ENCODE results near the gene GATA1. TPM values are rescaled to one million over a fixed set of nuclear protein-coding genes. Genes with fewer than 3 reads are reported as not detected.
A peak's percentile ranks its signal among the peaks of the same experiment; 100 is the strongest.

GATA1 gene
- total RNA-seq, 2 experiments from 2014 or later, result not detected

GRCh38 chrX:48798318-48798717 is 11.9 kb downstream of the GATA1 start:
- Mint-ChIP-seq H3K4me1 (peaks cover 7% of the 10 kb centered on the region), H3K36me3 (ENCODE audit: low read depth) (peaks cover 2% of the 10 kb centered on the region), H3K27ac (no peak overlapping the region), H3K9me3 (ENCODE audit: low read depth) (no peaks in the 10 kb centered on the region), H3K4me3 (no peak overlapping the region), H3K27me3 (no peaks in the 10 kb centered on the region)
- ATAC-seq (no peak), DNase-seq (no peak)
- ChIA-PET POLR2A (no interaction called here), CTCF (no interaction called here)
- intact Hi-C loops (cut with DNase I, micrococcal nuclease), result no loop called here

GRCh38 chrX:48800574-48801279 is 14.3 kb downstream of the GATA1 start:
- ChIA-PET CTCF (interaction anchor here (0.6 kb wide), 1 partner anchor 494 kb away, joined by 3 read pairs; no protein-coding TSS in a partner anchor), POLR2A (interaction anchor here (1.0 to 1.4 kb wide), 2 partner anchors 64 to 111 kb away, joined by 4 to 8 read pairs; no protein-coding TSS in a partner anchor)
- H3K27ac Mint-ChIP-seq, result peak overlapping the region; percentile 97
- H3K36me3 Mint-ChIP-seq (ENCODE audit: low read depth), result peaks cover 7% of the 10 kb centered on the region
- H3K9me3 Mint-ChIP-seq (ENCODE audit: low read depth), result no peaks in the 10 kb centered on the region
- intact Hi-C loops (cut with DNase I, micrococcal nuclease), result loop anchor here (1.0 to 10.0 kb wide), 18 partner anchors 63 to 1146 kb away; partner anchors contain the start of genes PIM2 (in 2 of the 2), SUV39H1 (in 2 of the 2), EBP (in 1 of the 2) and ELK1 (in 1 of the 2)
- no peak for ATAC-seq
- peaks cover 10% of the 10 kb centered on the region for H3K4me1 Mint-ChIP-seq
- peak; percentile 9 for DNase-seq
- no peaks in the 10 kb centered on the region for H3K27me3 Mint-ChIP-seq
- peak overlapping the region; percentile 90 for H3K4me3 Mint-ChIP-seq

GRCh38 chrX:48801280-48802088 is 15.1 kb downstream of the GATA1 start, which contains the start of gene HDAC6:
HDAC6 (plus strand) TSS chrX:48802067; CDS start chrX:48802693, 626 bp downstream.
- Mint-ChIP-seq H3K9me3 (ENCODE audit: low read depth) (no peaks in the 10 kb centered on the region), H3K36me3 (ENCODE audit: low read depth) (peaks cover 7% of the 10 kb centered on the region), H3K4me3 (peak within 1 kb of the TSS; percentile 90), H3K27ac (peak within 1 kb of the TSS; percentile 98), H3K4me1 (peaks cover 15% of the 10 kb centered on the region), H3K27me3 (no peaks in the 10 kb centered on the region)
- CTCF ChIA-PET, result interaction anchor here (0.5 kb wide), 1 partner anchor 1945 kb away, joined by 4 read pairs; no protein-coding TSS in a partner anchor
- DNase-seq (peak; percentile 96), ATAC-seq (peak; percentile 89)
- POLR2A ChIA-PET, result interaction anchor here (1.0 to 1.4 kb wide), 3 partner anchors 64 to 280 kb away, joined by 3 to 8 read pairs (median 4); partner anchors contain the start of gene EBP
- intact Hi-C loops (cut with DNase I, micrococcal nuclease), result loop anchor here (1.0 to 10.0 kb wide), 23 partner anchors 64 to 1147 kb away; partner anchors contain the start of genes PIM2 (in 2 of the 2), SUV39H1 (in 2 of the 2), EBP (in 1 of the 2) and ELK1 (in 1 of the 2)

GRCh38 chrX:48802089-48802904 is 15.9 kb downstream of the GATA1 start:
- CTCF ChIA-PET, result no interaction called here
- POLR2A ChIA-PET, result interaction anchor here (1.0 to 1.4 kb wide), 3 partner anchors 65 to 281 kb away, joined by 3 to 8 read pairs (median 4); partner anchors contain the start of gene EBP
- DNase-seq (peak; percentile 80), ATAC-seq (peak; percentile 54)
- Mint-ChIP-seq H3K27ac (peak overlapping the region; percentile 98), H3K4me1 (peaks cover 20% of the 10 kb centered on the region), H3K27me3 (no peaks in the 10 kb centered on the region), H3K9me3 (ENCODE audit: low read depth) (no peaks in the 10 kb centered on the region), H3K36me3 (ENCODE audit: low read depth) (peaks cover 7% of the 10 kb centered on the region), H3K4me3 (peak overlapping the region; percentile 90)
- intact Hi-C loops (cut with DNase I, micrococcal nuclease), result loop anchor here (1.0 to 10.0 kb wide), 11 partner anchors 109 to 1147 kb away; partner anchors contain the start of genes EBP (in 1 of the 2), ELK1 (in 1 of the 2), FTSJ1 (in 1 of the 2) and GPKOW (in 1 of the 2)

- H3K36me3 Mint-ChIP-seq (ENCODE audit: low read depth), result peaks cover 7% of the 10 kb centered on the region
- no peaks in the 10 kb centered on the region for H3K9me3 Mint-ChIP-seq (ENCODE audit: low read depth)
- peak overlapping the region; percentile 98 for H3K27ac Mint-ChIP-seq
- intact Hi-C loops (cut with DNase I, micrococcal nuclease), result loop anchor here (1.0 to 10.0 kb wide), 11 partner anchors 108 to 1148 kb away; partner anchors contain the start of genes EBP (in 1 of the 2), ELK1 (in 1 of the 2), FTSJ1 (in 1 of the 2) and GPKOW (in 1 of the 2)
- H3K4me1 Mint-ChIP-seq, result peaks cover 20% of the 10 kb centered on the region
- ChIA-PET CTCF (no interaction called here), POLR2A (no interaction called here)
- DNase-seq (no peak), ATAC-seq (no peak)
- H3K4me3 Mint-ChIP-seq, result peak overlapping the region; percentile 90
- no peaks in the 10 kb centered on the region for H3K27me3 Mint-ChIP-seq
Measured at GRCh38 chrX:48802905-48803200, 16.5 kb downstream of the GATA1 start.

GRCh38 chrX:48806081-48806480 is 19.7 kb downstream of the GATA1 start:
- ChIA-PET POLR2A (no interaction called here), CTCF (interaction anchor here (0.5 to 1.0 kb wide), 2 partner anchors 29 to 175 kb away, joined by 3 to 4 read pairs; partner anchors contain the start of gene PCSK1N)
- peak overlapping the region; percentile 37 for H3K27ac Mint-ChIP-seq
- intact Hi-C loops (cut with DNase I, micrococcal nuclease), result loop anchor here in 1 of 2 experiments (10.0 kb wide), 1 partner anchor 1151 kb away; the partner anchor contains the start of genes ELK1 and UXT
- DNase-seq (no peak), ATAC-seq (no peak)
- H3K4me3 Mint-ChIP-seq, result no peak overlapping the region
- no peaks in the 10 kb centered on the region for H3K9me3 Mint-ChIP-seq (ENCODE audit: low read depth)
- H3K36me3 Mint-ChIP-seq (ENCODE audit: low read depth), result peaks cover 10% of the 10 kb centered on the region
- H3K27me3 Mint-ChIP-seq, result no peaks in the 10 kb centered on the region
- H3K4me1 Mint-ChIP-seq, result peaks cover 15% of the 10 kb centered on the region

GRCh38 chrX:48813644-48814043 is 27.3 kb downstream of the GATA1 start:
- no peak overlapping the region for H3K4me3 Mint-ChIP-seq
- no peaks in the 10 kb centered on the region for H3K27me3 Mint-ChIP-seq
- H3K36me3 Mint-ChIP-seq (ENCODE audit: low read depth), result peaks cover 11% of the 10 kb centered on the region
- H3K9me3 Mint-ChIP-seq (ENCODE audit: low read depth), result no peaks in the 10 kb centered on the region
- ChIA-PET CTCF (no interaction called here), POLR2A (no interaction called here)
- no peak overlapping the region for H3K27ac Mint-ChIP-seq
- no peaks in the 10 kb centered on the region for H3K4me1 Mint-ChIP-seq
- intact Hi-C loops (cut with DNase I, micrococcal nuclease), result no loop called here
- DNase-seq, result no peak
- no peak for ATAC-seq

- Mint-ChIP-seq H3K36me3 (ENCODE audit: low read depth) (peaks cover 15% of the 10 kb centered on the region), H3K27me3 (no peaks in the 10 kb centered on the region), H3K4me3 (no peak overlapping the region), H3K4me1 (no peaks in the 10 kb centered on the region), H3K9me3 (ENCODE audit: low read depth) (no peaks in the 10 kb centered on the region), H3K27ac (no peak overlapping the region)
- ChIA-PET CTCF (no interaction called here), POLR2A (no interaction called here)
- intact Hi-C loops (cut with DNase I, micrococcal nuclease), result no loop called here
- ATAC-seq (no peak), DNase-seq (no peak)
Measured at GRCh38 chrX:48814722-48815121, 28.3 kb downstream of the GATA1 start.

- Mint-ChIP-seq H3K4me1 (no peaks in the 10 kb centered on the region), H3K9me3 (ENCODE audit: low read depth) (no peaks in the 10 kb centered on the region), H3K27me3 (no peaks in the 10 kb centered on the region), H3K36me3 (ENCODE audit: low read depth) (peaks cover 18% of the 10 kb centered on the region), H3K27ac (no peak overlapping the region), H3K4me3 (no peak overlapping the region)
- intact Hi-C loops (cut with DNase I, micrococcal nuclease), result no loop called here
- DNase-seq (no peak), ATAC-seq (no peak)
- ChIA-PET POLR2A (no interaction called here), CTCF (no interaction called here)
Measured at GRCh38 chrX:48815266-48815665, 28.9 kb downstream of the GATA1 start.

- CTCF ChIA-PET, result no interaction called here
Measured at GRCh38 chrX:48816014-48816810, 29.8 kb downstream of the GATA1 start.

More at GRCh38 chrX:48816014-48816810, 29.8 kb downstream of the GATA1 start:
- ATAC-seq (no peak), DNase-seq (no peak)
- Mint-ChIP-seq H3K9me3 (ENCODE audit: low read depth) (no peaks in the 10 kb centered on the region), H3K4me1 (no peaks in the 10 kb centered on the region), H3K27ac (no peak overlapping the region), H3K4me3 (no peak overlapping the region), H3K27me3 (no peaks in the 10 kb centered on the region), H3K36me3 (ENCODE audit: low read depth) (peaks cover 14% of the 10 kb centered on the region)
- POLR2A ChIA-PET, result no interaction called here
- intact Hi-C loops (cut with DNase I, micrococcal nuclease), result no loop called here
